GM23338 (cell line): ENCODE measurements around the gene GLT6D1. TPM values are rescaled to one million over a fixed set of nuclear protein-coding genes. Genes with fewer than 3 reads are reported as not detected.

ENCODE experiments used
- polyA plus RNA-seq: library from polyadenylated mRNA; unstranded; fragments of >200 nt; fragmentation: Nextera tagmentation; extraction: Ambion mirVana; gene quantifications from 2 replicates; pipeline ENCODE4 v1.2.1, GENCODE V29; 2016
- total RNA-seq: library from RNA; depleted of rRNA; stranded (reverse); fragments of >200 nt; shearing (Covaris generic); gene quantifications from 2 replicates; pipeline ENCODE4 v1.2.3, GENCODE V29; 2014; rRNA removed

GLT6D1 gene
- total and polyA plus RNA-seq, 2 experiments from 2014 or later = not detected

Other genes with a start within 250 kb of the GLT6D1 start
- 44.4 and 49.8 TPM in 2 replicates for gene PPP1R26, start 159.8 kb downstream of the GLT6D1 start, total RNA-seq
- gene PPP1R26, start 159.8 kb downstream of the GLT6D1 start, polyA plus RNA-seq = 10.7 and 11.4 TPM in 2 replicates
- gene MRPS2, start 138.9 kb downstream of the GLT6D1 start, total RNA-seq = 96.5 and 116 TPM in 2 replicates
- gene MRPS2, start 138.9 kb downstream of the GLT6D1 start, polyA plus RNA-seq = 83.2 and 86.6 TPM in 2 replicates
- gene LCN1, start 118.1 kb downstream of the GLT6D1 start, total RNA-seq = not detected in 2 replicates
- 0.27 TPM in 1 of 2 replicates, not detected in the other for gene LCN1, start 118.1 kb downstream of the GLT6D1 start, polyA plus RNA-seq
- not detected in 2 replicates for gene OBP2A, start 93.4 kb downstream of the GLT6D1 start, total RNA-seq
- gene OBP2A, start 93.4 kb downstream of the GLT6D1 start, polyA plus RNA-seq = not detected in 2 replicates
- not detected in 2 replicates for gene PAEP, start 77.8 kb downstream of the GLT6D1 start, total RNA-seq
- gene PAEP, start 77.8 kb downstream of the GLT6D1 start, polyA plus RNA-seq = not detected in 2 replicates
- gene LCN9, start 23.8 kb upstream of the GLT6D1 start, total RNA-seq = not detected in 2 replicates
- gene LCN9, start 23.8 kb upstream of the GLT6D1 start, polyA plus RNA-seq = not detected in 2 replicates
- 0.21 TPM in 1 of 2 replicates, not detected in the other for gene SOHLH1, start 59.9 kb upstream of the GLT6D1 start, total RNA-seq
- gene SOHLH1, start 59.9 kb upstream of the GLT6D1 start, polyA plus RNA-seq = not detected in 2 replicates
- gene KCNT1, start 62.6 kb upstream of the GLT6D1 start, total RNA-seq = 0.12 and 0.28 TPM in 2 replicates
- gene KCNT1, start 62.6 kb upstream of the GLT6D1 start, polyA plus RNA-seq = 0.05 TPM in 2 replicates